IMR-90 (cell line): ENCODE data around the gene DBF4B. TPM values are rescaled to one million over a fixed set of nuclear protein-coding genes. Genes with fewer than 3 reads are reported as not detected.

ENCODE experiments used
- ATAC-seq: fragments of 200-7000 bp; cut with Tn5 transposase; 2 replicates; pipeline ENCODE4 v1.9.1; 2020; ENCODE audit warnings: low read depth, mild to moderate bottlenecking, moderate library complexity
- BruUV-seq: library from RNA; stranded (reverse); fragments of 400-500 nt; replicated peaks from 2 replicates; lab custom pipeline; 2021; lab: Mats Ljungman, UMichigan
- CTCF ChIA-PET: fragments of 300-600 bp; formaldehyde crosslinking; extraction: SDS; loops from one replicate; lab custom pipeline; 2021; ENCODE audit warnings: antibody characterized with exemption; lab: Yijun Ruan, JAX
- POLR2A ChIA-PET: fragments of 300-600 bp; sonication (Branson Sonifier 250); formaldehyde crosslinking; loops from one replicate; lab custom pipeline; 2022; ENCODE audit warnings: antibody characterized with exemption; ENCODE audit not compliant: unreplicated experiment; lab: Charles Lee
- DNase-seq: peaks from one replicate; pipeline ENCODE4 v3.0.0; 2013
- H2AFZ ChIP-seq: replicated peaks from 2 replicates; pipeline ENCODE3; 2013; ENCODE audit warnings: low read length, mild to moderate bottlenecking; ENCODE audit not compliant: poor library complexity
- H2AK5ac ChIP-seq: 2 replicates; pipeline ENCODE4 v1.6.1; 2013; ENCODE audit warnings: low read depth, low read length, inconsistent platforms
- H2AK9ac ChIP-seq: replicated peaks from 2 replicates; pipeline ENCODE3; 2013; ENCODE audit warnings: mild to moderate bottlenecking, low read depth, low read length, moderate library complexity; ENCODE audit not compliant: poor library complexity
- H2BK120ac ChIP-seq: 2 replicates; pipeline ENCODE4 v1.6.1; 2013; ENCODE audit warnings: low read depth, low read length, inconsistent platforms
- H2BK15ac ChIP-seq: 3 replicates; pipeline ENCODE4 v1.6.1; 2013; ENCODE audit warnings: low read depth, low read length, inconsistent platforms
- H2BK20ac ChIP-seq: 2 replicates; pipeline ENCODE4 v1.6.1; 2013; ENCODE audit warnings: low read depth, mild to moderate bottlenecking, inconsistent platforms, low read length, moderate library complexity
- H2BK5ac ChIP-seq: 2 replicates; pipeline ENCODE4 v1.6.1; 2013; ENCODE audit warnings: mild to moderate bottlenecking, low read depth, low read length, inconsistent platforms; ENCODE audit not compliant: poor library complexity, severe bottlenecking
- H3K14ac ChIP-seq: replicated peaks from 2 replicates; pipeline ENCODE4 v1.6.1; 2013; ENCODE audit warnings: low read depth, low read length, inconsistent platforms
- H3K18ac ChIP-seq: 2 replicates; pipeline ENCODE4 v1.6.1; 2013; ENCODE audit warnings: low read depth, low read length, control low read depth
- H3K23ac ChIP-seq: 2 replicates; pipeline ENCODE4 v1.6.1; 2013; ENCODE audit warnings: low read depth, low read length, inconsistent platforms
- H3K27ac ChIP-seq: 2 replicates; pipeline ENCODE4 v1.5.1; 2013; ENCODE audit warnings: mild to moderate bottlenecking, control low read depth, low read length; ENCODE audit not compliant: insufficient read depth
- H3K27me3 ChIP-seq: 2 replicates; pipeline ENCODE4 v1.6.1; 2013; ENCODE audit warnings: low read length; ENCODE audit not compliant: control insufficient read depth, insufficient read depth
- H3K36me3 ChIP-seq: 2 replicates; pipeline ENCODE4 v1.6.1; 2013; ENCODE audit warnings: low read length, mixed read lengths; ENCODE audit not compliant: control insufficient read depth, insufficient read depth
- H3K4ac ChIP-seq: 2 replicates; pipeline ENCODE4 v1.6.1; 2013; ENCODE audit warnings: low read depth, low read length, inconsistent platforms
- H3K4me1 ChIP-seq: 2 replicates; pipeline ENCODE4 v1.6.1; 2013; ENCODE audit warnings: low read length, mixed read lengths; ENCODE audit not compliant: control insufficient read depth, insufficient read depth
- H3K4me2 ChIP-seq: 2 replicates; pipeline ENCODE4 v1.6.1; 2013; ENCODE audit warnings: low read depth, mild to moderate bottlenecking, control low read depth, low read length, moderate library complexity
- H3K4me3 ChIP-seq: 2 replicates; pipeline ENCODE4 v1.5.1; 2013; ENCODE audit warnings: low read depth, mild to moderate bottlenecking, control low read depth, low read length, moderate library complexity; ENCODE audit not compliant: insufficient read depth
- H3K56ac ChIP-seq: 2 replicates; pipeline ENCODE4 v1.6.1; 2013; ENCODE audit warnings: low read length, inconsistent platforms; ENCODE audit not compliant: insufficient read depth; ENCODE audit errors: extremely low read depth
- H3K79me1 ChIP-seq, 2 experiments: 2 replicates each; pipeline ENCODE4 v1.6.1; 2013; ENCODE audit warnings: low read length in 2 of 2, inconsistent platforms in 1 of 2, low read depth in 1 of 2
- H3K9ac ChIP-seq: 2 replicates; pipeline ENCODE4 v1.6.1; 2013; ENCODE audit warnings: low read depth, low read length, control low read depth
- H3K9me1 ChIP-seq: 2 replicates; pipeline ENCODE4 v1.6.1; 2013; ENCODE audit warnings: low read length, inconsistent platforms; ENCODE audit not compliant: insufficient read depth
- H3K9me3 ChIP-seq: 2 replicates; pipeline ENCODE4 v1.6.1; 2013; ENCODE audit warnings: low read length; ENCODE audit not compliant: control insufficient read depth, insufficient read depth
- H4K20me1 ChIP-seq: 2 replicates; pipeline ENCODE4 v1.6.1; 2013; ENCODE audit warnings: low read length, inconsistent platforms; ENCODE audit not compliant: insufficient read depth
- H4K5ac ChIP-seq: 2 replicates; pipeline ENCODE4 v1.6.1; 2013; ENCODE audit warnings: mild to moderate bottlenecking, low read depth, low read length, control low read depth
- H4K8ac ChIP-seq, 2 experiments: 2 replicates each; pipeline ENCODE4 v1.6.1; 2013; ENCODE audit warnings: low read depth in 2 of 2, low read length in 2 of 2, control low read depth in 1 of 2, inconsistent platforms in 1 of 2
- H4K91ac ChIP-seq: 2 replicates; pipeline ENCODE4 v1.6.1; 2013; ENCODE audit warnings: low read depth, low read length, inconsistent platforms; ENCODE audit not compliant: insufficient read depth
- BHLHE40 ChIP-seq: fragments of 150-350 bp; IDR thresholded peaks from 2 replicates; pipeline ENCODE4 v1.6.1; 2016; ENCODE audit warnings: mild to moderate bottlenecking, low read depth, low read length
- CEBPB ChIP-seq: IDR thresholded peaks from 2 replicates; pipeline ENCODE4 v1.6.1; 2012; ENCODE audit warnings: low read depth, low read length, improper control_type of control experiment
- FOS ChIP-seq: fragments of 150-350 bp; IDR thresholded peaks from 2 replicates; pipeline ENCODE4 v1.6.1; 2016; ENCODE audit warnings: low read depth, low read length
- MAZ ChIP-seq: IDR thresholded peaks from 2 replicates; pipeline ENCODE4 v1.6.1; 2012; ENCODE audit warnings: low read depth, mild to moderate bottlenecking, low read length, improper control_type of control experiment, moderate library complexity, borderline replicate concordance
- MXI1 ChIP-seq: IDR thresholded peaks from 2 replicates; pipeline ENCODE4 v1.6.1; 2012; ENCODE audit warnings: low read depth, mild to moderate bottlenecking, low read length, moderate library complexity, borderline replicate concordance
- NFE2L2 ChIP-seq: fragments of 150-350 bp; IDR thresholded peaks from 2 replicates; pipeline ENCODE4 v1.6.1; 2016; ENCODE audit warnings: low read depth, mild to moderate bottlenecking, low read length
- POLR2A ChIP-seq: IDR thresholded peaks from 2 replicates; pipeline ENCODE4 v1.6.1; 2012; ENCODE audit warnings: mild to moderate bottlenecking, low read depth, low read length
- RAD21 ChIP-seq: IDR thresholded peaks from 2 replicates; pipeline ENCODE4 v1.6.1; 2012; ENCODE audit warnings: low read length, improper control_type of control experiment
- RCOR1 ChIP-seq: IDR thresholded peaks from 2 replicates; pipeline ENCODE4 v1.6.1; 2012; ENCODE audit warnings: mild to moderate bottlenecking, low read length, improper control_type of control experiment; ENCODE audit not compliant: insufficient replicate concordance
- SMC3 ChIP-seq: fragments of 150-350 bp; IDR thresholded peaks from 2 replicates; pipeline ENCODE4 v1.6.1; 2016; ENCODE audit warnings: low read depth, mild to moderate bottlenecking, antibody characterized with exemption, low read length, moderate library complexity
- WGBS, 2 experiments: methylation state at CpG; one replicate each; pipeline versions ENCODE4 v1.1.5 to v1.1.7; 2013; ENCODE audit warnings: missing lambda C conversion rate in 2 of 2; ENCODE audit not compliant: insufficient read length in 1 of 2; ENCODE audit errors: extremely low coverage in 2 of 2; 5-methylcytosine and 5-hydroxymethylcytosine counted together
- dilution Hi-C: fragments of 300-500 bp; cut with HindIII; formaldehyde crosslinking; loops from one replicate; pipeline ENCODE4 v1.14.3; 2018; ENCODE audit warnings: low sequenced_read_pairs; ENCODE audit not compliant: unreplicated experiment
- in situ Hi-C: fragments of 300-500 bp; cut with MboI; formaldehyde crosslinking; loops from 3 replicates; pipeline ENCODE4 v1.14.3; 2019; ENCODE audit warnings: low sequenced_read_pairs, inconsistent platforms, mixed read lengths
- intact Hi-C: fragments of 100-400 bp; cut with micrococcal nuclease; formaldehyde crosslinking; loops from 2 replicates; pipeline ENCODE4 v1.10.0; 2022
- polyA plus RNA-seq, 3 experiments: library from polyadenylated mRNA; depleted of rRNA; stranded (reverse); fragments of >200 nt; gene quantifications; 2 replicates each; pipeline ENCODE4 v1.2.3, GENCODE V29; 2012; ENCODE audit warnings: low replicate concordance in 1 of 3
- total RNA-seq: library from RNA; depleted of rRNA; stranded (reverse); fragments of >200 nt; gene quantifications from 2 replicates; pipeline ENCODE4 v1.2.3, GENCODE V29; 2012
- TF ChIP-seq, protein P1 (sequence below): conservative IDR thresholded peaks from 2 replicates; pipeline ENCODE4 v1.5.1; 2012; ENCODE audit warnings: mild to moderate bottlenecking, low read depth, low read length, improper control_type of control experiment

The DBF4B gene
- total and polyA plus RNA-seq, 2 of the 4 experiments (the other 2 are of a cell fraction), result 3.6 to 10.2 TPM

DNA sequence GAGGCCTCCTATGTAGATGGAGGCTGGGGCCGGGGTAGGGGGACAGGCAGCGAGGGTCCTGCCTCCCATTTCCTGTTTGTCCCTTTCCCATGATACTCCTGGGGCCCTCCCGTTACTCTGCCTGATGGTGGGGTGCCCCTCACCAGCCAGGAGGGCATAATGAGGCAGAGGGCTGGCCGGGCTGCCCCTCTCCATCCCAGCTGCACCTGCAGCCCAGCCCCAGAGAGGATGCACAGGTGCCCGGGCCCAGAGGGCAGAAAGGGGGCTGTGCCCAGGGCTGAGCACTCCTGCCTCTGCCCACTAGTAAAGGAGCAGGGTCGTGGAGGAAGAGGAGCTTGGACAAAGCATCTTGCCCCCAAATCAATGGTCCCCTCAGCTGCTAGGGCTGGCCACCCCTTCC is 60.8 kb downstream of the DBF4B start:
- no peak overlapping the region for H4K8ac ChIP-seq
- no peak for ATAC-seq
- no peak for TF ChIP-seq POLR2A
- TF ChIP-seq, protein P1, sequence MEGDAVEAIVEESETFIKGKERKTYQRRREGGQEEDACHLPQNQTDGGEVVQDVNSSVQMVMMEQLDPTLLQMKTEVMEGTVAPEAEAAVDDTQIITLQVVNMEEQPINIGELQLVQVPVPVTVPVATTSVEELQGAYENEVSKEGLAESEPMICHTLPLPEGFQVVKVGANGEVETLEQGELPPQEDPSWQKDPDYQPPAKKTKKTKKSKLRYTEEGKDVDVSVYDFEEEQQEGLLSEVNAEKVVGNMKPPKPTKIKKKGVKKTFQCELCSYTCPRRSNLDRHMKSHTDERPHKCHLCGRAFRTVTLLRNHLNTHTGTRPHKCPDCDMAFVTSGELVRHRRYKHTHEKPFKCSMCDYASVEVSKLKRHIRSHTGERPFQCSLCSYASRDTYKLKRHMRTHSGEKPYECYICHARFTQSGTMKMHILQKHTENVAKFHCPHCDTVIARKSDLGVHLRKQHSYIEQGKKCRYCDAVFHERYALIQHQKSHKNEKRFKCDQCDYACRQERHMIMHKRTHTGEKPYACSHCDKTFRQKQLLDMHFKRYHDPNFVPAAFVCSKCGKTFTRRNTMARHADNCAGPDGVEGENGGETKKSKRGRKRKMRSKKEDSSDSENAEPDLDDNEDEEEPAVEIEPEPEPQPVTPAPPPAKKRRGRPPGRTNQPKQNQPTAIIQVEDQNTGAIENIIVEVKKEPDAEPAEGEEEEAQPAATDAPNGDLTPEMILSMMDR, result no peak
- no peak for TF ChIP-seq FOS
- TF ChIP-seq RAD21, result no peak
- no peak for TF ChIP-seq RCOR1
- TF ChIP-seq NFE2L2, result no peak
- no peak for TF ChIP-seq CEBPB
- no peak for TF ChIP-seq SMC3
- TF ChIP-seq MXI1, result no peak
- no peak for TF ChIP-seq BHLHE40
- TF ChIP-seq MAZ, result no peak
- H3K79me1 ChIP-seq, result no peaks in the 10 kb centered on the region
- no TSS peak for BruUV-seq
- peaks cover 20% of the 10 kb centered on the region for H3K27me3 ChIP-seq
- no peaks in the 10 kb centered on the region for H3K4me1 ChIP-seq
- H2BK120ac ChIP-seq, result no peak overlapping the region
- no peak overlapping the region for H3K56ac ChIP-seq
- POLR2A ChIA-PET, result no interaction called here
- no peak overlapping the region for H2BK20ac ChIP-seq
- dilution Hi-C loops (no loop called here), intact Hi-C loops (loop anchor here (10.0 kb wide), 1 partner anchor 234 kb away; no protein-coding TSS in a partner anchor), in situ Hi-C loops (no loop called here)
- H4K5ac ChIP-seq, result no peak overlapping the region
- no peaks in the 10 kb centered on the region for H3K36me3 ChIP-seq
- no peak overlapping the region for H3K4ac ChIP-seq
- H3K18ac ChIP-seq, result no peak overlapping the region
- no peak overlapping the region for H4K91ac ChIP-seq
- H3K9me3 ChIP-seq, result no peaks in the 10 kb centered on the region
- H2BK5ac ChIP-seq, result no peak overlapping the region
- H3K23ac ChIP-seq, result no peak overlapping the region
- H2AK5ac ChIP-seq, result no peak overlapping the region
- no peak overlapping the region for H3K14ac ChIP-seq
- no peak overlapping the region for H3K9ac ChIP-seq
- DNase-seq, result no peak
- H4K20me1 ChIP-seq, result no peaks in the 10 kb centered on the region
- CTCF ChIA-PET, result no interaction called here
- no peak overlapping the region for H3K4me3 ChIP-seq
- no peak overlapping the region for H2AFZ ChIP-seq
- H3K27ac ChIP-seq, result no peak overlapping the region
- H2AK9ac ChIP-seq, result no peak overlapping the region
- no peaks in the 10 kb centered on the region for H3K9me1 ChIP-seq
- H2BK15ac ChIP-seq, result no peak overlapping the region
- H3K4me2 ChIP-seq, result no peak overlapping the region
- no CpG with 5 or more reads among the region's 6 CpGs for WGBS, 2 experiments
